Trophoblast cell (in vitro differentiated cells and primary cell): ENCODE data around the gene POLE.

ENCODE experiments used
- DNase-seq, 2 donors: peaks; one replicate each; pipeline ENCODE4 v3.0.0-alpha.2; 2016
- H2AFZ ChIP-seq: 2 replicates; pipeline ENCODE4 v1.6.1; 2013; ENCODE audit warnings: low read length, moderate library complexity, mild to moderate bottlenecking; ENCODE audit not compliant: insufficient read depth, poor library complexity
- H2AK5ac ChIP-seq: 2 replicates; pipeline ENCODE4 v1.6.1; 2013; ENCODE audit warnings: mild to moderate bottlenecking, low read length
- H2BK120ac ChIP-seq: 2 replicates; pipeline ENCODE4 v1.6.1; 2013; ENCODE audit warnings: low read length, mild to moderate bottlenecking, moderate library complexity; ENCODE audit not compliant: insufficient read depth, poor library complexity
- H2BK12ac ChIP-seq: 2 replicates; pipeline ENCODE4 v1.6.1; 2013; ENCODE audit warnings: mild to moderate bottlenecking, low read length, moderate library complexity
- H2BK5ac ChIP-seq: 2 replicates; pipeline ENCODE4 v1.6.1; 2013; ENCODE audit warnings: low read length, low read depth, moderate library complexity, mild to moderate bottlenecking; ENCODE audit not compliant: poor library complexity
- H3K14ac ChIP-seq: 2 replicates; pipeline ENCODE4 v1.6.1; 2013; ENCODE audit warnings: mild to moderate bottlenecking, low read length
- H3K18ac ChIP-seq: 2 replicates; pipeline ENCODE4 v1.6.1; 2013; ENCODE audit warnings: mild to moderate bottlenecking, low read length
- H3K23ac ChIP-seq: 2 replicates; pipeline ENCODE4 v1.6.1; 2013; ENCODE audit warnings: low read length
- H3K27ac ChIP-seq: 2 replicates; pipeline ENCODE4 v1.5.1; 2013; ENCODE audit warnings: low read depth, mild to moderate bottlenecking, inconsistent platforms, low read length, moderate library complexity
- H3K27me3 ChIP-seq: 2 replicates; pipeline ENCODE4 v1.6.1; 2013; ENCODE audit warnings: inconsistent platforms, mild to moderate bottlenecking, low read length, moderate library complexity; ENCODE audit not compliant: insufficient read depth
- H3K36me3 ChIP-seq, 2 experiments: 1 replicate in 1 of 2; 2 replicates in 1 of 2; pipeline ENCODE4 v1.6.1; 2013; ENCODE audit warnings: low read length in 2 of 2, mild to moderate bottlenecking in 2 of 2, moderate library complexity in 1 of 2; ENCODE audit not compliant: insufficient read depth in 2 of 2, control insufficient read depth in 1 of 2
- H3K4ac ChIP-seq: 2 replicates; pipeline ENCODE4 v1.6.1; 2013; ENCODE audit warnings: low read depth, mild to moderate bottlenecking, low read length, moderate library complexity
- H3K4me1 ChIP-seq, 2 experiments: 1 replicate in 1 of 2; 2 replicates in 1 of 2; pipeline ENCODE4 v1.6.1; 2013; ENCODE audit warnings: low read length in 2 of 2, mild to moderate bottlenecking in 2 of 2, moderate library complexity in 1 of 2; ENCODE audit not compliant: insufficient read depth in 2 of 2, control insufficient read depth in 1 of 2
- H3K4me2 ChIP-seq: 2 replicates; pipeline ENCODE4 v1.6.1; 2013; ENCODE audit warnings: inconsistent platforms, mild to moderate bottlenecking, low read length, moderate library complexity
- H3K4me3 ChIP-seq: 2 replicates; pipeline ENCODE4 v1.5.1; 2013; ENCODE audit warnings: mild to moderate bottlenecking, low read depth, low read length, inconsistent platforms
- H3K79me1 ChIP-seq: one replicate; pipeline ENCODE4 v1.6.1; 2013; ENCODE audit warnings: low read length
- H3K79me2 ChIP-seq: 2 replicates; pipeline ENCODE4 v1.6.1; 2013; ENCODE audit warnings: low read length, mild to moderate bottlenecking; ENCODE audit not compliant: control insufficient read depth, insufficient read depth, poor library complexity
- H3K9ac ChIP-seq: 2 replicates; pipeline ENCODE4 v1.6.1; 2013; ENCODE audit warnings: mild to moderate bottlenecking, low read length
- H3K9me3 ChIP-seq: 2 replicates; pipeline ENCODE4 v1.6.1; 2013; ENCODE audit warnings: low read depth, mild to moderate bottlenecking, control low read depth, inconsistent platforms, low read length; ENCODE audit not compliant: insufficient read depth
- H4K12ac ChIP-seq: 2 replicates; pipeline ENCODE4 v1.6.1; 2013; ENCODE audit warnings: low read depth, mild to moderate bottlenecking, low read length, moderate library complexity
- H4K8ac ChIP-seq: 2 replicates; pipeline ENCODE4 v1.6.1; 2013; ENCODE audit warnings: low read depth, mild to moderate bottlenecking, low read length, moderate library complexity
- H4K91ac ChIP-seq: one replicate; pipeline ENCODE4 v1.6.1; 2013; ENCODE audit warnings: low read depth, mild to moderate bottlenecking, low read length, moderate library complexity
- WGBS: extraction: QIAGEN DNeasy Blood & Tissue Kit; methylation state at CpG from one replicate; pipeline ENCODE4 v1.1.7; 2013; ENCODE audit warnings: missing lambda C conversion rate; ENCODE audit not compliant: insufficient read length, insufficient coverage; ENCODE audit errors: extremely low coverage; 5-methylcytosine and 5-hydroxymethylcytosine counted together

POLE gene

DNA sequence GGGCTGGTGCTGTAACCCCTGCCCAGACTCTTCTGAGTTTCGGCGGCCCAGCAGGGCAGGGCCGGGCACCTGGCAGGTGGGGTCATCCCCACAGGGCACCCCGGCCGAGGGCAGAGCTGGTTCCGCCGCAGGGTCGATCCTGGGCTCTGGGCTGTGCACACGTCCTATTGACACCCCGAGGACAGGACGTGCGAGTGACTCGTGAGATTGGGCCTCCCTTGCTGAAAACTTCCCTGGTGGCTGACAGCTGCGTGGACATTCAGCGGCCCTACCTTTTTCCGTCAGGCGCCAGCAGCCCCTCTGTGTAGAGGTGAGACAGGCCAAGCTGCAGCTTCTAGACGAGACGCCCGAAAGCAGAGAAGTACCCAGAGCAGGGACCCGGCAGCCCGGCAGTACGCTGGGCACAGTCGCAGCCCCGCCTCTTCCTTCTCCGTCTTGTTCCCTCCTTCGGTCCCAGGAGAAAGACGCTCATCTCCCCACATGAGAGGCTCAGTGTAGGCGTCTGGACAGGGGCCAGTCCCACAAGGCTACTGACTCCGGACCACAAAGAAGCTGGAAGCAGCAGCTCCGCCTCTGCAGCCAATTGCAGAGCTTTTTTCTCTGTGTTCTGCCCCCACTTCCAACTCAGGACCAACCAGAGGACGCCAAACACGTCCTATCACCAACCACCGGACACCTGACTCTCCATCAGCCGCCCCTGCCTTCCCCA is 76.9 kb downstream of the POLE start, which contains the start of gene LRCOL1:
Gene LRCOL1 (minus strand): TSS at position 532 of the 709 bp plus-strand sequence. CDS start 4,331 bp downstream, outside the sequence.
- Histone ChIP-seq H2BK120ac (no peak within 1 kb of the TSS), H3K27ac (no peak within 1 kb of the TSS), H4K12ac (no peak within 1 kb of the TSS), H4K91ac (no peak within 1 kb of the TSS), H3K4me1 (peaks cover 10 to 11% of the 10 kb centered on the region in 2 experiments), H4K8ac (no peak within 1 kb of the TSS), H3K27me3 (peaks cover 3% of the 10 kb centered on the region), H2AFZ (no peak within 1 kb of the TSS), H3K4ac (no peak within 1 kb of the TSS), H3K4me3 (no peak within 1 kb of the TSS), H3K36me3 (no peaks in the 10 kb centered on the region), H3K79me1 (no peaks in the 10 kb centered on the region), H3K4me2 (no peak within 1 kb of the TSS), H3K18ac (no peak within 1 kb of the TSS), H3K14ac (no peak within 1 kb of the TSS), H3K79me2 (no peaks in the 10 kb centered on the region), H3K23ac (no peak within 1 kb of the TSS), H2BK5ac (no peak within 1 kb of the TSS), H2AK5ac (no peak within 1 kb of the TSS), H2BK12ac (no peak within 1 kb of the TSS), H3K9me3 (peaks cover 17% of the 10 kb centered on the region), H3K9ac (no peak within 1 kb of the TSS)
- WGBS, result no CpG with 5 or more reads among the region's 35 CpGs
- DNase-seq, result no peak

DNA sequence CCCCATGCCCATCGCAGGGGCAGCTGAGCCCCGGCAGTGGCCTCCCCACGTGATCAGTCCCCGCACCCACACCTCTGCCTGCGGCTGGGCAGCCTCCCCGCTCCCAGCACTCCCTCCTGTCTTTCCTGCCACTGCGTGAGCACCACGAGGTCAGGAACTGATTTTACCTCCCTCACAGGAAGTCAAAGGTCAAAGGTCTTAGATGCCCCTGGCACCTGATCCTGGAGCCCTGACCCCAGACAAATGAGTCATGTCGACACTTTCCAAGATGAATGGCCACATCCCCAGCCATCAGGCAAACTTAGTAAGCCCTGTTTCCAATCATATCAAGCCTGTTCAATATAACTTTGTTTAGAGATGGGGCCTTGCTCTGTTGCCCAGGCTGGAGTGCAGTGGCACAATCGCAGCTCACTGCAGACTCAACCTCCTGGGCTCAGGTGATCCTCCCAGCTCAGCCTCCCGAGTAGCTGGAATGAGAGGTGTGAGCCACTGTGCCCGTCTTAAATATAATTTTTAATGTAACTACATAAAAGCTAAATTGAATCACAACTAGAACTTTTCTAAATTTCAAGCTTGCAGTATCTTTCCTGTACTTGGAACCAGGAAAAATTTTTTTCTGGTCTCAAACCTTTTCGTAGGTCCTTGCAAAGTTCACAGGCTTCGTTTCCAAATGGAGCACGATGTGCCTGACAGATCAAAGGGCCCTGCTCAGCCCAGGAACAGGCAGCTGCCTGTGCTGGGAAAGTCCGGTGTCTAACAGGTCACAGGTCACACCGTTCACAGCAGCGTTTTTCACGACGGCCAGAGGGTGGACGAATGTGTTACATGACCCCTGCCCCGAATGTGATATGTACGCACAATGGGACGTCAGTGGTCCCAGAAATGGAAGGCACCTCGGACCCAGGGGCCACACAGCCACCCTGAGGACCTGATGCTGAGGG is 78.6 kb downstream of the POLE start:
- no peak overlapping the region for H3K23ac ChIP-seq
- H3K9me3 ChIP-seq, result peaks cover 17% of the 10 kb centered on the region
- no CpG with 5 or more reads among the region's 25 CpGs for WGBS
- no peak overlapping the region for H3K4me2 ChIP-seq
- no peak overlapping the region for H3K27ac ChIP-seq
- H4K12ac ChIP-seq, result no peak overlapping the region
- H3K36me3 ChIP-seq, result no peaks in the 10 kb centered on the region
- H3K14ac ChIP-seq, result no peak overlapping the region
- no peak overlapping the region for H3K18ac ChIP-seq
- no peak overlapping the region for H4K8ac ChIP-seq
- no peak overlapping the region for H2AK5ac ChIP-seq
- no peak overlapping the region for H3K9ac ChIP-seq
- peaks cover 3% of the 10 kb centered on the region for H3K27me3 ChIP-seq
- H3K4me1 ChIP-seq, result peaks cover 10 to 11% of the 10 kb centered on the region in 2 experiments
- H4K91ac ChIP-seq, result no peak overlapping the region
- DNase-seq, result peak in 1 of 2 donors; percentile 23
- no peak overlapping the region for H2BK5ac ChIP-seq
- H2BK120ac ChIP-seq, result no peak overlapping the region
- H3K79me2 ChIP-seq, result no peaks in the 10 kb centered on the region
- H3K79me1 ChIP-seq, result no peaks in the 10 kb centered on the region
- H3K4ac ChIP-seq, result no peak overlapping the region
- no peak overlapping the region for H2AFZ ChIP-seq
- H2BK12ac ChIP-seq, result no peak overlapping the region
- H3K4me3 ChIP-seq, result no peak overlapping the region

DNA sequence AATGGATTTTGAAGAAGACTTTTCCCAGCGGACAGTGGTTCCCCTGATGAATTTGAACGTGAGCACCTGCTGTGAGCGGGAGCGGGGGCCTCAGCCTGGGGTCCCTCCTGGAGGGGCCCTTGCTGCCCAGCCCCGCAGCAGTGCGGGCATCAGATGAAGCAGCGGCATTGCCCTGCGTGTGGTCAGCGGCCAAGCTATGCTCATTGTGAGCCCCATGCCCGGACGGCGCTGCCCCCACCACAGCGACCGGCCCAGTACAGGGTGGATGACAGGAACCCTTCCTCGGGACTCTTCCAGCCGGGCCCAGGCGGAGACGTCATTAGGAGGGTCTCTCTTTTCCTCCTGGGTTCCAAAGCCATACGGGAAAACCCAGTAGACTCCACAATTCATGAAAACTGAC is 80.2 kb downstream of the POLE start:
- peaks cover 10 to 11% of the 10 kb centered on the region in 2 experiments for H3K4me1 ChIP-seq
- H3K79me2 ChIP-seq, result no peaks in the 10 kb centered on the region
- no peak overlapping the region for H3K4ac ChIP-seq
- H3K14ac ChIP-seq, result no peak overlapping the region
- H3K79me1 ChIP-seq, result no peaks in the 10 kb centered on the region
- no CpG with 5 or more reads among the region's 19 CpGs for WGBS
- peaks cover 15% of the 10 kb centered on the region for H3K9me3 ChIP-seq
- no peak overlapping the region for H2AFZ ChIP-seq
- H3K23ac ChIP-seq, result no peak overlapping the region
- no peak overlapping the region for H3K4me2 ChIP-seq
- no peak overlapping the region for H3K4me3 ChIP-seq
- no peak overlapping the region for H2BK120ac ChIP-seq
- H2BK12ac ChIP-seq, result no peak overlapping the region
- H3K27ac ChIP-seq, result no peak overlapping the region
- H4K8ac ChIP-seq, result no peak overlapping the region
- H4K12ac ChIP-seq, result no peak overlapping the region
- no peak overlapping the region for H2BK5ac ChIP-seq
- H3K27me3 ChIP-seq, result peaks cover 6% of the 10 kb centered on the region
- H2AK5ac ChIP-seq, result no peak overlapping the region
- no peaks in the 10 kb centered on the region for H3K36me3 ChIP-seq
- no peak for DNase-seq
- H4K91ac ChIP-seq, result no peak overlapping the region
- no peak overlapping the region for H3K18ac ChIP-seq
- H3K9ac ChIP-seq, result no peak overlapping the region

DNA sequence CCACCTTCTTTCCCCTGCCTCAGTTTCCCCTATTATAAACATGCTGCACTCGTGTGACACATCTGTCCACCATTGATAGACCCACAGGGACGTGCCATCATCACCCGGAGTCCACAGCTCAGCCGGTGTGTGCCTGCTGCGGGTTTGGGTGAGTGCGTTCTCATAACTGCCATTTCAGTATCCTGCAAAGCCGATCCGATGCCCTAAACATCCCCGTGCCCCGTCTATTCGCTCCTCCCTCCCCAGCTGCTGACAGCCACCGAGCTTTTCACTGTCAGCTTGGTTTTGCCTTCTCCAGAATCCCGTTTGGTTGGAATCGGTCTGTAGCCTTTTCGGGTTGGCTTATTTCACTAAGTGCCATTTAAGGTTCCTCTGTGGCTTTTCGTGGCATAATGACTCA is 80.7 kb downstream of the POLE start:
- H3K4ac ChIP-seq, result no peak overlapping the region
- peaks cover 6% of the 10 kb centered on the region for H3K27me3 ChIP-seq
- no peak overlapping the region for H3K4me2 ChIP-seq
- no peak overlapping the region for H2AFZ ChIP-seq
- no peak overlapping the region for H2AK5ac ChIP-seq
- H3K18ac ChIP-seq, result no peak overlapping the region
- peaks cover 11% of the 10 kb centered on the region for H3K9me3 ChIP-seq
- H2BK5ac ChIP-seq, result no peak overlapping the region
- H4K12ac ChIP-seq, result no peak overlapping the region
- H3K79me2 ChIP-seq, result no peaks in the 10 kb centered on the region
- no peaks in the 10 kb centered on the region for H3K79me1 ChIP-seq
- DNase-seq, result peak in 1 of 2 donors; percentile 45
- no peak overlapping the region for H3K4me3 ChIP-seq
- H3K27ac ChIP-seq, result no peak overlapping the region
- H4K91ac ChIP-seq, result no peak overlapping the region
- H3K4me1 ChIP-seq, result peaks cover 10 to 11% of the 10 kb centered on the region in 2 experiments
- H2BK120ac ChIP-seq, result no peak overlapping the region
- H3K14ac ChIP-seq, result no peak overlapping the region
- no CpG with 5 or more reads among the region's 16 CpGs for WGBS
- no peaks in the 10 kb centered on the region for H3K36me3 ChIP-seq
- H3K9ac ChIP-seq, result no peak overlapping the region
- H3K23ac ChIP-seq, result no peak overlapping the region
- H4K8ac ChIP-seq, result no peak overlapping the region
- no peak overlapping the region for H2BK12ac ChIP-seq
